PC-3 (cell line): Measurements from ENCODE around the gene MAST4.
"Not testable (repeated sequence)": the region's sequence is repeated elsewhere in the genome, so short reads cannot be mapped to it uniquely, and the experiment has no call there.

Experiments used
- CTCF ChIP-seq: fragments of 300-600 bp; sonication (generic); conservative IDR thresholded peaks from 2 replicates; pipeline ENCODE4 v1.5.1; 2017; ENCODE audit warnings: antibody characterized with exemption, low read depth, mild to moderate bottlenecking, low read length
- EZH2 ChIP-seq: fragments of 300-600 bp; sonication (generic); IDR thresholded peaks from one replicate; pipeline ENCODE4 v1.6.1; 2017; ENCODE audit warnings: antibody characterized with exemption, mild to moderate bottlenecking, low read length; ENCODE audit not compliant: unreplicated experiment

- not testable (repeated sequence) for TF ChIP-seq CTCF, EZH2
Measured at GRCh38 chr5:66695840-66696239, 99.6 kb downstream of the MAST4 start.
